Renal cortical epithelial cell (primary cell): ENCODE data around the gene PRPH. TPM values are rescaled to one million over a fixed set of nuclear protein-coding genes. Genes with fewer than 3 reads are reported as not detected.
A peak's percentile ranks its signal among the peaks of the same experiment; 100 is the strongest.
"Not testable (repeated sequence)": the region's sequence is repeated elsewhere in the genome, so short reads cannot be mapped to it uniquely, and the experiment has no call there.

Experiments
- DNase-seq: peaks from one replicate; pipeline ENCODE4 v3.0.0-alpha.2; 2011; ENCODE audit warnings: low read depth
- total RNA-seq: library from RNA; depleted of rRNA; stranded (reverse); fragments of >200 nt; gene quantifications from 2 replicates; pipeline ENCODE4 v1.2.3, GENCODE V29; 2014

PRPH gene
- total RNA-seq, 1 donor from 2014 or later: not detected

DNA sequence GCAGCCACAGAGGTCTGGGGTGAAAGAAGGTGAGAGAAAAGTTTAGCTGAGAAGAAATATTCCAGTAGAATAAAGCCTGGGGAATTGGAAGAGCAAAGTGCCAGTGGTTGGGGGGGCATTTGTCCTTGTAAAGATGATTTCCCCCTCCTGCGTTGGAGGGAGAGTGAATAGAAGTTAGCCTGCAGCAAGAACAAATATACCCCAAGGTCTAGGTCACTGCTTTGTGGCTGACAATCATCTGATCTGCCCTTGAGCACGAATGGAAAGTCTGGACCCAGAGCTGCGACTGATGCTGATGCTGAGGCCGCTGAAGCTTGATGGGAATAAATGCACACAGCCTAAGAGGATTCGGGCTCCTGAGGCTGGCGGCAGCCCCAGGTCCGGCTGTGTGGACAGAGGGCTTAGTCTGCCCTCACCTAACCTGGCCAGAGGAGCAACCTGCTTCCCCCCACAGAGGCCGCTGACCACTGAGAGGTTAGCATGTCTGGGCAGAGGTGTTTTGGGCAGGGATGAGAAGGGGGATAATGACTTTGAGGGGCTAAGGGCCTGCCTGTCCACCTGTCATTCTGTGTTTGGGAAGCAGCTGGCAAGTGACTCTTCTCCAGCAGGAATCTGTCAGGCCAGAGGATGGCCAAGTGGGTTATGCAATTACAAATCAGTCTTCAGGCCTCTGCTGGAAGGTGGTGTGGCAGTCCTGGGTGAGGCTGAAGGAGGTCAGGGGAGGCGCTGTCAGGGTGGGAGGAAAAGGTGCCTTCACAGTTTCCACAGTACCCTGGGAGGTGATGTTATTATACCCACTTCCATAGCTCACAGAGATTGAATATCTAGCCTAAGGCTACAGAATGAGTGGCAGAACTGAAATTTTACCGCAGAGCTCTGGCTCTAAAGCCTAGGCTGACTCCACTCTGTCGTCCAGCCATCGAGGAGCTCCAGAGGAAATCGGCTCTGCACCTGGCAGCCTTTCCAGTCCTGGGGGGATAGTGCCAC, 18.4 kb upstream of the PRPH start:
- no peak for DNase-seq

DNA sequence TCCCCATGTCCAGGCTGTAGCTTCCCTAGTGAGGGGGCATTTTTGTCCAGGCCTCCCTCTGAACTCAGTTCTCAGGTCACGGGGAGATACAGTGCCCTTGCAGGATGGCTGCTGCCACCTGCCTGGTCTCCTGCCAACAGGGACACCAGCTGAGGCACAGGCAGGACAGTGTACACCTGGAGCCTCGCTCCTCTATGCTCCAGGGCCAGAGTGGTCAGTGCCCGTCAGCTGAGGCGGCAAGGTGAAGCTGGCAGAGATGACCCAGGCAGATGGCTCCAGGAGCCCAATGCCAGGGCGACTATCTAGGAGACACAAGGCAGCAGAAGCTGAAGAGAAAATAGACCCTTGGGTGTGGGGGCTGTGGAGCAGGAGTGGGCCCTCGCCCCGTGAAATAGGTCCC, 17.5 kb upstream of the PRPH start:
- no peak for DNase-seq

DNA sequence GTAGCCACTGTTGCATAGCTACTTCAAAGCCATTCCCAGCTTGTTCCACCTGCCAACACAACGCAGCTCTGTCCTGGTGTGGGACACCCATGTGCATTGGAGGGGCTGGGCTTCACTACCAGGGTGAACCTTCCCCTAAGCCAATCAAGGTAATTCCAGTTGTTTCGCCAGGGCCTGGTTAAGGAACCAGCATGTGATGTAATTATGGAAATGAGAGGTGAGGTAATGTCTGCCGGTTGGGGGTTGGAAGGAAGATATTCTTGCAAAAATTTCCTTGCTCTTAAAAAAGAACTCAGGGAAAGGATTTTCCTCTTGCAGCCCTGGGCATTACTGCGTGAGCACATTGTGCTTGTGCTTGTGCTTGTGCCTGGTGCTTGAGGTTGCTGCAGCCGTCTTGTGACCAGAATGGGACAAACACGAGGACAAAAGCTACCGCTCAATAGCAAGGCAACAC, 15.2 kb upstream of the PRPH start:
- peak; percentile 69 for DNase-seq

- not testable (repeated sequence) for DNase-seq
These were observed 14.4 kb upstream of the PRPH start for GRCh38 chr12:49280545-49280944.

- DNase-seq: no peak
These were observed 12.6 kb upstream of the PRPH start for GRCh38 chr12:49282302-49282701.

- DNase-seq: not testable (repeated sequence)
These were observed 12.1 kb upstream of the PRPH start for GRCh38 chr12:49282740-49283375.

DNA sequence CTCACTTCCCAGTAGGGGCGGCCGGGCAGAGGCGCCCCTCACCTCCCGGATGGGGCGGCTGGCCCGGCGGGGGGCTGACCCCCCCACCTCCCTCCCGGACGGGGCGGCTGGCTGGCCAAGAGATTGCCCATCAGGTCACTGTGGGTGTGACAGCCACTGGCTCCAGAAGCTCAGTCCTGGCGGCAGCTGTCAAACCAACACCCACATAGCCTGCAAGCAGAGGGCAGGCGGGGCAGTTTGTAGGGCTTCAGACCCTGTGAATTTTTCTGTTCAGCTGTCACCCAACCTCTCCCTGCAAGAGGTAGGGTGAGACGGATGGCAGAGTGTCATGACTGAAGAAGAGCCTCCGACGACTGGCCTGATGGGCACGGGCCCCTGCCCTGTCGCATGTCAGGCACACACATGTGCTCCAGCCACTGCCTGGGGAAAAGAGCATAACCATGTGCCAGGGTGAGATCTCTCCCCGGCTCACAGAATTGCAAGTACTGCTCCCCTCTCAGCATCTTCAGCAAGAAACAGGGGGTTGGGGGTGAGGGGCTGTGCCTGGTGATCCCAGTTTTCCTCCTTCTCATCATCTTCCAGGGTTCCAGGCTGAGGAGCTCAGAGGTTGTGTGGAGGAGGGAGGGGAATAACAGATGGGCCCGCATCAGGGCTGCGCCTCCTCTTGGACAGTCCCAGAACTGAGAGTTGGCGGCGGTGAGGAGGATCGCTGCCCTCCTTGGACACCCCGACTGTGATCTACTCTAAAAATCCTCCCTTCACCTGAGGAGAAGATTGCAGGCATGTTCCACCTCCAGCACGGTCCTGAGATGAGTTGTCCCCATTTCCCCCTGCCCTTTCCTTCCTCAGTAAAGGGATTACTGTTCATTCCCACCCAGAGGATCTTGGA, 11.2 kb upstream of the PRPH start:
- no peak for DNase-seq

GRCh38 chr12:49284672-49285071, 10.3 kb upstream of the PRPH start:
- DNase-seq: no peak

GRCh38 chr12:49287876-49288275, 7.1 kb upstream of the PRPH start:
- DNase-seq: no peak

- DNase-seq: peak; percentile 40
These were observed 6.5 kb upstream of the PRPH start for GRCh38 chr12:49288412-49288853.

DNA sequence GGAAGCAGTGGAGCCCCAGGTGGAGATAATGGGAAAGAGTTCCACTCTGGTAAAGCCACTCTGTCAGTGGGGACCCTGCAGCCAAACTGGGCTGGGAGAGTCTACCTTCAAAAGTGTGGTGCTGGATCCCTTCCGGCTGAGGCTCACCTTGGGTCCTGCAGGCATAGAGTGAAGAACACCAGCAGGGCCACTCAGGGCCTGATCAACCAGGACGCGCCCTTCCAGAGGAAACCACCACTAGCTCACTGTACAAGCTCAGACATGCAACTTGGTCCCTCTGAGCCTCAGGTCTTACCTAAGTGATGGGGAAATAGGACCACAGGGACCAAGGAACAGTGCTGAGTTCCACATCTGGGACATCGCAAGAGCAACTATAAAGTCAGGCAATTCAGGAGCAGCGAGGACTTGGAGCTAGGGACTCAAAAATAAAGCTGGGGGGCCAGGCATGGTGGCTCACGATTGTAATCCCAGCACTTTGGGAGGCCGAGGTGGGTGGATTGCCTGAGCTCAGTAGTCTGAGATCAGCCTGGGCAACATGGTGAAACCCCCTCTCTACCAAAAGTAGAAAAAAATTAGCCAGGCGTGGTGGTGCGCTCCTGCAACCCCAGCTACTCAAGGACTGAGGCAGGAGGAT, 5.9 kb upstream of the PRPH start:
- no peak for DNase-seq

- no peak for DNase-seq
These were observed 2.3 kb upstream of the PRPH start for GRCh38 chr12:49292729-49293055.

GRCh38 chr12:49293056-49293956, 1.6 kb upstream of the PRPH start:
- DNase-seq: no peak

- no peak for DNase-seq
These were observed 702 bp upstream of the PRPH start for GRCh38 chr12:49294086-49294803.

GRCh38 chr12:49294804-49295081, 204 bp upstream of the PRPH start:
- no peak for DNase-seq

- no peak for DNase-seq
These were observed 1.3 kb downstream of the PRPH start for GRCh38 chr12:49296034-49296835.

DNA sequence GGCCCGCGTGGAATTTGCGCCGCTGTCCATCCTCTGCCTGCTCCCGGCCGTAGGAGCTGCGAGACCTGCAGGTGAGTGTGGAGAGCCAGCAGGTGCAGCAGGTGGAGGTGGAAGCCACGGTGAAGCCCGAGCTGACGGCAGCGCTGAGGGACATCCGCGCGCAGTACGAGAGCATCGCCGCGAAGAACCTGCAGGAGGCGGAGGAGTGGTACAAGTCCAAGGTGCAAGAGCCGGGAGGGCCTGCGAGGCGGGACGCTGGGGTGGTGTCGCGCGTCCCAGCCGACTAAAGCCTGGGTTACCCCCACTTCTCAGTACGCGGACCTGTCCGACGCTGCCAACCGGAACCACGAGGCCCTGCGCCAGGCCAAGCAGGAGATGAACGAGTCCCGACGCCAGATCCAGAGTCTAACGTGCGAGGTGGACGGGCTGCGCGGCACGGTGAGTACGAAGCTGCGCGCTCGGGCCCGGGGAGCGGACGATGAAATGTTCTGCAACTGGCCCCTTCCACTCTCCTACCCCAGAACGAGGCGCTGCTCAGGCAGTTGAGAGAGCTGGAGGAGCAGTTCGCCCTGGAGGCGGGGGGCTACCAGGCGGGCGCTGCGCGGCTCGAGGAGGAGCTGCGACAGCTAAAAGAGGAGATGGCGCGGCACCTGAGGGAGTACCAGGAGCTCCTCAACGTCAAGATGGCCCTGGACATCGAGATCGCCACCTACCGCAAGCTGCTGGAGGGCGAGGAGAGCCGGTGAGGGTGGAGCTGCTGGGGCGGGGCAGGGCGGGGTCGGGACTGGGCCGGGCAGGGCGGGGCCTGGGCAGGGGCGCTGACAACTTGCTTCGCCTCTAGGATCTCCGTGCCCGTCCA, 2.1 kb downstream of the PRPH start:
- DNase-seq: no peak

- no peak for DNase-seq
These were observed 2.7 kb downstream of the PRPH start for GRCh38 chr12:49297695-49298060.
